Erythroblast (primary cell): ENCODE data around the gene SLC22A1.
"Not testable (repeated sequence)": the region's sequence is repeated elsewhere in the genome, so short reads cannot be mapped to it uniquely, and the experiment has no call there.

Experiments used
- DNase-seq, 2 experiments: peaks; one replicate each; lab custom pipeline; 2025; lab: John Stamatoyannopoulos, UW
- GATA1 ChIP-seq: IDR thresholded peaks from 2 replicates; pipeline ENCODE4 v1.6.1; 2011; ENCODE audit warnings: low read depth, mild to moderate bottlenecking, control low read depth, low read length, moderate library complexity
- POLR2A ChIP-seq: IDR thresholded peaks from 2 replicates; pipeline ENCODE4 v1.6.1; 2011; ENCODE audit warnings: mild to moderate bottlenecking, low read length

The SLC22A1 gene

DNA sequence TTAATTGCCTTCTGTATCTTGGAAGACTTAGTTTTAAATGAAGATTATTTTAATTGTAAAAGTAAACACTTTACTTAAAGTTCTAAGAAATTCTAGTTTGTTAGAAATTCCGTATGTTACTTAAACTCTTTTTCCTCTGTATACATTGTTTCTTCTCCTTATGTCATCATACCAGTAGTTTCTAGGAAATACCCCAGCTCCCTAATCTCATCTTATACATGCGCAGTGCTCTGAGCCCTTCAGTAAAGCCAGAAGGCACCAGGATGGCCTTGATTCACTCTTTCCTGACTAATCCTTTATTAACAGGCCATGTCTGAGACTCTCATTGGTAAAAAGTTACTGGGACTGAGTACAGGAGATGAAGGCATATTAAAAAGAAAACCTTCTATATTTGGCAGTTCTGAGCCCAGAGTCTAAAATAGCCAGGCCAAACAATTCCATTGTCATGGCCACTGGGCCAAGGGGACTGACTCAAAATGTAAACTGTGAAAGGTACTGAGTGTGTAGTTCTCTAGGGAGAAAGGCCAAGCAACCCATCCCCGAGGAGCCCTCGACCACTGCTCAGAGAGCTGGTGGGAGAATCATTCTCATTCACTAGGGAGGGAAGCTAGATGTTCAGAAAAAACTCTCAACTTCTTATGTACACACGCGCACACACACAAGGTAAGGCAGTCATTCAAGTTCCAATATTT lies 25.0 kb downstream of the SLC22A1 start:
- no peak for DNase-seq
- TF ChIP-seq GATA1 (no peak), POLR2A (no peak)

- no peak for TF ChIP-seq GATA1
- no peak for TF ChIP-seq POLR2A
- no peak for DNase-seq
Observed at GRCh38 chr6:160147146-160147536, 25.5 kb downstream of the SLC22A1 start.

- DNase-seq: no peak
- TF ChIP-seq POLR2A (no peak), GATA1 (no peak)
Observed at GRCh38 chr6:160154471-160154870, 32.9 kb downstream of the SLC22A1 start.

GRCh38 chr6:160156842-160157241 lies 35.2 kb downstream of the SLC22A1 start:
- no peak for TF ChIP-seq GATA1
- no peak for TF ChIP-seq POLR2A
- no peak for DNase-seq

DNA sequence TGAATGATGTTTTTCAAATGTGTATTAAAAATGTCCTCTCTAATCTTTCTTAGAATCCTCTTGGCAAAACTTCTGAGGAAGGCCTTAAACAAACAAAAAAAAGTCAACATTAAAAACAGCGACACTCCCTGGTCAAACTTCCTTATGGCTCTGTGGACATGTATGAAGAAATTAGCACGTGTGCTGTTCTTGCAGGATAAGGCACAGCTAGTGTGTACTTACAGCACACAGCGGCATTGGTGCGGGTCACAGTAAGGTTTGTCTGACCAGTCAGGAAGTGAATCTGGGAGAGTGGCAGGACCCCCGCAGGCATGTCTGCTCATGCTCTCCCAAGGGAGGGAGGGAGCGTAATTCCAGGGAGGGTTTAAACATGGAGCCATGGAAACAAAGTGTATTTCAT lies 38.8 kb downstream of the SLC22A1 start:
- DNase-seq: no peak
- no peak for TF ChIP-seq GATA1
- TF ChIP-seq POLR2A: no peak

GRCh38 chr6:160160929-160161646 lies 39.5 kb downstream of the SLC22A1 start:
- no peak for TF ChIP-seq GATA1
- no peak for TF ChIP-seq POLR2A

GRCh38 chr6:160161647-160161986 lies 40.0 kb downstream of the SLC22A1 start:
- TF ChIP-seq GATA1: no peak
- no peak for TF ChIP-seq POLR2A
- DNase-seq: no peak

More at GRCh38 chr6:160160929-160161646, 39.5 kb downstream of the SLC22A1 start:
- DNase-seq: no peak

DNA sequence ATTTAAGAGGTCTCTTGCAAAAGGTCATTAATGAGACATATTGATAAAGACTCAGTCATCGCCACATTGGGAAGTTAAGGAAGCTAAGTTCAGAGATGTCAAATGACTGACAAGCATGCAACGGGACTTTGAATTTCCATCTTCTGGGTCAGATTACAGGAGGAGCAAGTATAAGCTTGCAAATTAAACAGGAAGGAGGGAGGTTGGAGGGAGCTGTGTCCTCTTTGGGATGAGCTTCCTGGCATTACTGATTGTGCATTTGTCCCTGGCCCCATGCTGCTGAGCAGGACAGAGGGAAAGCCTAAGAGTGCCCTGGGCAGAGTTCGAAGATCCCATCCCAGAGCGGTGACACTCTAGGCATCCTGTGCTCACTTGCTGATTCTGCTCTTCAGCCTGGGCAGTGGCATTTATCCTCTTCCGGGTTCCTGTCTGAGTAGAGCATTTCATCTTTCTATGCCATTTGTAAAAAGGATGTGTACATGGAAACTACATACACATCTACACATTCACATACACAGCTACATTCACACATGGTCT lies 40.5 kb downstream of the SLC22A1 start:
- TF ChIP-seq POLR2A: no peak
- TF ChIP-seq GATA1: no peak
- DNase-seq: no peak

GRCh38 chr6:160163425-160163824 lies 41.8 kb downstream of the SLC22A1 start:
- TF ChIP-seq GATA1 (no peak), POLR2A (no peak)
- no peak for DNase-seq

DNA sequence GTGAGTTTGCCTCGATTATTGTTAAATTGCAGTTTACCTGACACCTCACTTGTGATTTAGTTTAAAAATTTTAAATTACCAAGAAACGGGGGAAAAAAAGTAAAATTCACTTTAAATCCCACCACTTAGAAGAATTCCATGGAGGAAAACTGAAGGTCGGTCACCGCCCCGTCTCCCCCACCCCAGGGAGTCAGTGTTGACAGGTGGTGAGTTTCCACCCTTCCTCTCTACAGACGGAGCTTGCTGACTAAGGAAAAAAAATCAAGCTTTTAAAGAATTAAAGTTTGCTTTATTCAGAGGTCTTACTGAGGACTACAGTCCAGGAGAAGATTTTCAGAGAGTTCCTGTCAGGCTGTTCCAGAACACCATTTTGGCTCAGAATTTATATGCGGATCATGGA lies 42.3 kb downstream of the SLC22A1 start:
- no peak for TF ChIP-seq POLR2A
- TF ChIP-seq GATA1: no peak
- no peak for DNase-seq

DNA sequence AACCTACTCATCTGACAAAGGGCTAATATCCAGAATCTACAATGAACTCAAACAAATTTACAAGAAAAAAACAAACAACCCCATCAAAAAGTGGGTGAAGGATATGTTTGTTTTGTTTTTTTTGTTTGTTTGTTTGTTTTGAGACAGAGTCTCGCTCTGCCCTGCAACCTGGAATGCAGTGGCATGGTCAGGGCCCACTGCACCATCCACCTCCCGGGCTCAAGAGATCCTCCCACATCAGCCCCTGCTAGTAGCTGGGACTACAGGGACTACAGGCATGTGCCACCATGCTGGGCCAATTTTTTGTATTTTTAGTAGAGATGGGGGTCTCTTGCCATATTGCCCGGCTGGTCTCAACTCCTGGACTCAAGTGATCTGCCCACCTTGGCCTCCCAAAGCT lies 44.3 kb downstream of the SLC22A1 start:
- not testable (repeated sequence) for DNase-seq

GRCh38 chr6:160167604-160168399 lies 46.2 kb downstream of the SLC22A1 start:
- TF ChIP-seq GATA1 (no peak), POLR2A (no peak)
- no peak for DNase-seq

GRCh38 chr6:160170018-160170680 lies 48.5 kb downstream of the SLC22A1 start:
- no peak for DNase-seq
- TF ChIP-seq GATA1 (no peak), POLR2A (no peak)
